Measurements from ENCODE around the gene S100A12.

S100A12 gene

GRCh38 chr1:153395776-153396175 lies 20.4 kb upstream of the S100A12 start:
- no peak overlapping the region for H3K4me3 ChIP-seq (ENCODE audit: low read depth, low read length)
- H3K4me1 ChIP-seq (ENCODE audit: control insufficient read depth, insufficient read depth, low read length): no peaks in the 10 kb centered on the region
- no peaks in the 10 kb centered on the region for H3K27me3 ChIP-seq (ENCODE audit: control insufficient read depth, insufficient read depth, low read length)
- H3K36me3 ChIP-seq (ENCODE audit: control insufficient read depth, insufficient read depth, low read length): no peaks in the 10 kb centered on the region
- no peaks in the 10 kb centered on the region for H3K9me3 ChIP-seq (ENCODE audit: control insufficient read depth, insufficient read depth, low read length)
- no peak overlapping the region for H3K9ac ChIP-seq (ENCODE audit: low read depth, low read length)
- no peak overlapping the region for H3K27ac ChIP-seq (ENCODE audit: low read depth, low read length)

DNA sequence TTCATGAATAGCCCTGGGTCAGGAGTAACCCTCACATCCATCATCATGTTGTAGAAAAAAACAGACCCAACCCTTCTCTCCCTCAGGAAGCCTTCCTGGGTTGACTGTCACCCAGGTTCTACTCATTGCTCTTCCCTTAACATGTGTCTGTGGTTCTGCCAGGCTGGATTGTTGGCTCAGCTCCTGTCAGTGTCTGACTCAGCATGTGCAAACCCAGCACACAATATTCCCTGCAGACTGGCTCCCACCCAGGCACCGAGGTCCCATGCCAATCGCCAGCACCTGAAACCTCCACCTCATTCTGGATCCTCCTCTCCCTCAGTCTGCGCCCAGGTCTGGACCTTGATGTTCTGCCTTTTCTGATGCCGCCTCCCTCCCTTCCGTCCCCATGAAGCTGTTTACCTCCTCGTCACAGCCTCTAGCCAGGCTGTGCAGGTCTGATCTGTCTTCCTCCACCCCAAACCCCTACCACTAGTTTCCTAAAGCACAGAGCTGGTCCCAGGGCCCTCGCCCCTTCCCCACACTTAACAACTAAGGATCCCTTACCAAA lies 19.8 kb upstream of the S100A12 start:
- Histone ChIP-seq H3K27ac (ENCODE audit: low read depth, low read length) (no peak overlapping the region), H3K4me1 (ENCODE audit: control insufficient read depth, insufficient read depth, low read length) (no peaks in the 10 kb centered on the region), H3K36me3 (ENCODE audit: control insufficient read depth, insufficient read depth, low read length) (no peaks in the 10 kb centered on the region), H3K9me3 (ENCODE audit: control insufficient read depth, insufficient read depth, low read length) (no peaks in the 10 kb centered on the region), H3K27me3 (ENCODE audit: control insufficient read depth, insufficient read depth, low read length) (no peaks in the 10 kb centered on the region), H3K9ac (ENCODE audit: low read depth, low read length) (no peak overlapping the region), H3K4me3 (ENCODE audit: low read depth, low read length) (no peak overlapping the region)

DNA sequence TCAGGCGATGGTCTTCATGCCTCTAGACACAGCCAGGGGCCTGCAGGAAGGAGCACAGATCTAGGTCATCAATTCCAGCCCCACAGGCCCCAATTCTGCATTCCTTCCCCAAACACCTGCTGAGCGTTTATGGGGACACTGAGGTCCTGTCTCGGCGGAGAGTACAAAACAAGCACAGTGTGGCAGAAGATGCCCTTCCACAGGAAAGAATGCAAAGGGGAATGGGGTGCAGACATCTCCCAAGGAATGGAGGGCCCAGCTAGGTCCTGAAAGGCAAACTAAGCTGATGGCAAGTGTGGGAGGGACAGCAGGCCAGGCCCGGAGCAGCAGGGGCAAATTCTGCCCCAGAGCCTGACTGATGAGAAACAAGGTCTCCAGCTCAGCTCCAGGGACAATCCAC lies 19.0 kb upstream of the S100A12 start:
- H3K9me3 ChIP-seq (ENCODE audit: control insufficient read depth, insufficient read depth, low read length): no peaks in the 10 kb centered on the region
- H3K9ac ChIP-seq (ENCODE audit: low read depth, low read length): no peak overlapping the region
- no peak overlapping the region for H3K27ac ChIP-seq (ENCODE audit: low read depth, low read length)
- no peaks in the 10 kb centered on the region for H3K4me1 ChIP-seq (ENCODE audit: control insufficient read depth, insufficient read depth, low read length)
- no peak overlapping the region for H3K4me3 ChIP-seq (ENCODE audit: low read depth, low read length)
- no peaks in the 10 kb centered on the region for H3K36me3 ChIP-seq (ENCODE audit: control insufficient read depth, insufficient read depth, low read length)
- no peaks in the 10 kb centered on the region for H3K27me3 ChIP-seq (ENCODE audit: control insufficient read depth, insufficient read depth, low read length)

DNA sequence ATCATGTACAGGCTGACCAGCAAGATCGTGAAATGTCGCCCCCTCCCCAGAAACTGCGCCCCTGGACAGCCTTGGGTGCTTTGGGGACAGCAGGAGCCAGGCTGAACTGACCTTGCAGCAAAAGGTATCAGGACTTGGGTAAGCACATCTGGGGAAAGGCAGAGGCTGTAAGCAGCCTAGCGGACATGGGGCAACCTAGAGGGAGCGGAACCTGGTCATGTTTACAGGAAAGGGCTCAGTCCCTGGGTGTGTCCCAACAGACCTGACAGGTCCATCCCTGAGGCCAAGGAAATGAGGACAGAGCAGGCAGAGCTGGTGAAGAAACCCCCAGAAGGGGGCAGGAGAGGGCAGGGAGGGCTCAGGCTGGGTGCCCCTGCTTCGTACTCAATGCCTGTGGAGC lies 18.5 kb upstream of the S100A12 start:
- no peak overlapping the region for H3K4me3 ChIP-seq (ENCODE audit: low read depth, low read length)
- H3K27ac ChIP-seq (ENCODE audit: low read depth, low read length): no peak overlapping the region
- no peaks in the 10 kb centered on the region for H3K4me1 ChIP-seq (ENCODE audit: control insufficient read depth, insufficient read depth, low read length)
- no peak overlapping the region for H3K9ac ChIP-seq (ENCODE audit: low read depth, low read length)
- H3K27me3 ChIP-seq (ENCODE audit: control insufficient read depth, insufficient read depth, low read length): no peaks in the 10 kb centered on the region
- no peaks in the 10 kb centered on the region for H3K9me3 ChIP-seq (ENCODE audit: control insufficient read depth, insufficient read depth, low read length)
- no peaks in the 10 kb centered on the region for H3K36me3 ChIP-seq (ENCODE audit: control insufficient read depth, insufficient read depth, low read length)

- H3K4me1 ChIP-seq (ENCODE audit: control insufficient read depth, insufficient read depth, low read length): no peaks in the 10 kb centered on the region
Measured at GRCh38 chr1:153392822-153393221, 17.4 kb upstream of the S100A12 start.

GRCh38 chr1:153392258-153392657 lies 16.8 kb upstream of the S100A12 start:
- no peaks in the 10 kb centered on the region for H3K9me3 ChIP-seq (ENCODE audit: control insufficient read depth, insufficient read depth, low read length)
- H3K4me3 ChIP-seq (ENCODE audit: low read depth, low read length): no peak overlapping the region
- no peaks in the 10 kb centered on the region for H3K4me1 ChIP-seq (ENCODE audit: control insufficient read depth, insufficient read depth, low read length)
- no peak overlapping the region for H3K9ac ChIP-seq (ENCODE audit: low read depth, low read length)
- no peaks in the 10 kb centered on the region for H3K36me3 ChIP-seq (ENCODE audit: control insufficient read depth, insufficient read depth, low read length)
- no peaks in the 10 kb centered on the region for H3K27me3 ChIP-seq (ENCODE audit: control insufficient read depth, insufficient read depth, low read length)
- no peak overlapping the region for H3K27ac ChIP-seq (ENCODE audit: low read depth, low read length)

More at GRCh38 chr1:153392822-153393221, 17.4 kb upstream of the S100A12 start:
- Histone ChIP-seq H3K9me3 (ENCODE audit: control insufficient read depth, insufficient read depth, low read length) (no peaks in the 10 kb centered on the region), H3K27ac (ENCODE audit: low read depth, low read length) (no peak overlapping the region), H3K36me3 (ENCODE audit: control insufficient read depth, insufficient read depth, low read length) (no peaks in the 10 kb centered on the region), H3K4me3 (ENCODE audit: low read depth, low read length) (no peak overlapping the region), H3K9ac (ENCODE audit: low read depth, low read length) (no peak overlapping the region), H3K27me3 (ENCODE audit: control insufficient read depth, insufficient read depth, low read length) (no peaks in the 10 kb centered on the region)

DNA sequence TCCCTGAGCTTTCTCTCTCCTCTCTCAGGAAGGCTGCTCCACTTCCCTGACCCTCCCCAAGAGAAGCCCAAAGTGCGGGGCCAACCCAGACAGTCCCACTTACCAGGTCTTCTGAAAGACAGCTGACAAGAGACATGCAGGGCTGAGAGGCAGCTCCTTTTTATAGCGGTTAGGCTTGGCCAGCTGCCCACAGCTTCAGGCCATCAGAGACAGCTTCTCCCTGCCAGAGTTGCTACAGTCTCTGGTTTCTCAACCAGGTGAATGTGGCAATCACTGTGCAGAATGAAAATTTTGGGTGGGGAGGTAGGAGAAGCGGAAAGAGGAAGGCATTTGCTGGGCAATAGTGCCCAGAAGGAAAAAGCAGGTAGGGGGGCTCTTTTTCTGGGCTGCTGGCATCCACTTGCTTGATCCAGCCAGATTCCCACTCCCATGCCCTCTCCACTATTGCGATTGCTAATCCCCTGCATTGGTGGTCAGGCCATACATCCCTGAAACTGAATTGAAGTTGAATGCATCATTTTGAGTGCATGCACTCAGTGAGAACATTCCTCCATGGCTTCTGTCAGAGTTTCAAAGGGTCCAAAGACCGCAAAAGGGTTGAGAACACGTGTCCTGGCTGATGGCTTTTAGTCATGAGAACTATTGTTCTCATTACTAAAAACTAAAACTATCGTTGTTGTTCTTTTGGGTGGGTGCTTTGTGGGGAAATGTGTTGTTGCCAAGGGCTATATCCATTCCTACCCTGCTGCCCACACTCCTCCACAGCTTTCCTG lies 15.7 kb upstream of the S100A12 start, which contains the start of gene S100A8:
Gene S100A8, minus strand, starts transcription at position 136 of the 773 bp plus-strand sequence. CDS start 538 bp downstream, outside the sequence.
- no peak within 1 kb of the TSS for H3K27ac ChIP-seq (ENCODE audit: low read depth, low read length)
- no peak within 1 kb of the TSS for H3K4me3 ChIP-seq (ENCODE audit: low read depth, low read length)
- H3K4me1 ChIP-seq (ENCODE audit: control insufficient read depth, insufficient read depth, low read length): no peaks in the 10 kb centered on the region
- no peaks in the 10 kb centered on the region for H3K27me3 ChIP-seq (ENCODE audit: control insufficient read depth, insufficient read depth, low read length)
- no peaks in the 10 kb centered on the region for H3K36me3 ChIP-seq (ENCODE audit: control insufficient read depth, insufficient read depth, low read length)
- no peak within 1 kb of the TSS for H3K9ac ChIP-seq (ENCODE audit: low read depth, low read length)
- no peaks in the 10 kb centered on the region for H3K9me3 ChIP-seq (ENCODE audit: control insufficient read depth, insufficient read depth, low read length)

- Histone ChIP-seq H3K27me3 (ENCODE audit: control insufficient read depth, insufficient read depth, low read length) (no peaks in the 10 kb centered on the region), H3K9ac (ENCODE audit: low read depth, low read length) (no peak overlapping the region), H3K27ac (ENCODE audit: low read depth, low read length) (no peak overlapping the region), H3K4me1 (ENCODE audit: control insufficient read depth, insufficient read depth, low read length) (no peaks in the 10 kb centered on the region), H3K36me3 (ENCODE audit: control insufficient read depth, insufficient read depth, low read length) (no peaks in the 10 kb centered on the region), H3K9me3 (ENCODE audit: control insufficient read depth, insufficient read depth, low read length) (no peaks in the 10 kb centered on the region), H3K4me3 (ENCODE audit: low read depth, low read length) (no peak overlapping the region)
Measured at GRCh38 chr1:153389973-153390879, 14.8 kb upstream of the S100A12 start.

- Histone ChIP-seq H3K4me1 (ENCODE audit: control insufficient read depth, insufficient read depth, low read length) (no peaks in the 10 kb centered on the region), H3K27ac (ENCODE audit: low read depth, low read length) (no peak overlapping the region), H3K9ac (ENCODE audit: low read depth, low read length) (no peak overlapping the region)
Measured at GRCh38 chr1:153389401-153389800, 14.0 kb upstream of the S100A12 start.

DNA sequence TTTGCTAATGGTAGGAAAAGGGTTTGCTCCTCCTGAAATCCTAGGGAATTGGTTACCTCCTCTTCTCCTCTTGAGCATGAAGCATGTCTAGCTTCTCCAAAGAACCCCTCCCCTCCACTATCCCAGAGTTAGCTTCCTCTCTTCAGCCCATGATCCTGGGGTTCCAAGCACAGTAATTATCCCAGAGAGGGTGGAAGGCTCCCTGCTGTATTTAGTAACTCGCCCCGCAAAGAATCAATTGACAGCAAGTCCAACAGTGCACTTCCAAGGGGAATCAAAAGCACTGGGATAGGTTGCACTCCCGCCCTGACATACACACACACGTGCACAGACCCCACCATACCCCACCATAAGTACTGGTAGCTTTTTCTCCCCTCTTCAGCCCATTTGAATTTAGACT lies 12.4 kb upstream of the S100A12 start:
- Histone ChIP-seq H3K4me1 (ENCODE audit: control insufficient read depth, insufficient read depth, low read length) (no peaks in the 10 kb centered on the region), H3K9ac (ENCODE audit: low read depth, low read length) (no peak overlapping the region), H3K4me3 (ENCODE audit: low read depth, low read length) (no peak overlapping the region), H3K36me3 (ENCODE audit: control insufficient read depth, insufficient read depth, low read length) (no peaks in the 10 kb centered on the region), H3K27me3 (ENCODE audit: control insufficient read depth, insufficient read depth, low read length) (no peaks in the 10 kb centered on the region), H3K9me3 (ENCODE audit: control insufficient read depth, insufficient read depth, low read length) (no peaks in the 10 kb centered on the region), H3K27ac (ENCODE audit: low read depth, low read length) (no peak overlapping the region)

More at GRCh38 chr1:153389401-153389800, 14.0 kb upstream of the S100A12 start:
- Histone ChIP-seq H3K27me3 (ENCODE audit: control insufficient read depth, insufficient read depth, low read length) (no peaks in the 10 kb centered on the region), H3K4me3 (ENCODE audit: low read depth, low read length) (no peak overlapping the region), H3K36me3 (ENCODE audit: control insufficient read depth, insufficient read depth, low read length) (no peaks in the 10 kb centered on the region), H3K9me3 (ENCODE audit: control insufficient read depth, insufficient read depth, low read length) (no peaks in the 10 kb centered on the region)

GRCh38 chr1:153387001-153387400 lies 11.6 kb upstream of the S100A12 start:
- Histone ChIP-seq H3K4me1 (ENCODE audit: control insufficient read depth, insufficient read depth, low read length) (no peaks in the 10 kb centered on the region), H3K27me3 (ENCODE audit: control insufficient read depth, insufficient read depth, low read length) (no peaks in the 10 kb centered on the region), H3K9me3 (ENCODE audit: control insufficient read depth, insufficient read depth, low read length) (no peaks in the 10 kb centered on the region), H3K36me3 (ENCODE audit: control insufficient read depth, insufficient read depth, low read length) (no peaks in the 10 kb centered on the region), H3K27ac (ENCODE audit: low read depth, low read length) (no peak overlapping the region), H3K9ac (ENCODE audit: low read depth, low read length) (no peak overlapping the region), H3K4me3 (ENCODE audit: low read depth, low read length) (no peak overlapping the region)

All from HUES48 (cell line).